ENCODE data around the gene PLA2G2A. TPM values are rescaled to one million over a fixed set of nuclear protein-coding genes. Genes with fewer than 3 reads are reported as not detected.

The PLA2G2A gene
- total RNA-seq (2022; extraction: Qiagen RNA extraction; ENCODE audit: low read depth), result not detected in 5 replicates

GRCh38 chr1:19979494-19979977 lies at the start of gene PLA2G2A:
Gene PLA2G2A (minus strand): TSS chr1:19979618. CDS start chr1:19978773, 845 bp downstream.

Other genes starting within 250 kb of the PLA2G2A start
- 3.9 to 7.6 TPM (median 6.7 TPM) in 5 replicates for gene TMCO4, start 179.7 kb downstream of the PLA2G2A start, total RNA-seq (2022; extraction: Qiagen RNA extraction; ENCODE audit: low read depth)
- not detected in 5 replicates for gene RNF186, start 164.3 kb downstream of the PLA2G2A start, total RNA-seq (2022; extraction: Qiagen RNA extraction; ENCODE audit: low read depth)
- 2.9 to 3.8 TPM (median 3.2 TPM) in 5 replicates for gene OTUD3, start 97.2 kb downstream of the PLA2G2A start, total RNA-seq (2022; extraction: Qiagen RNA extraction; ENCODE audit: low read depth)
- gene PLA2G2E, start 56.0 kb downstream of the PLA2G2A start, total RNA-seq (2022; extraction: Qiagen RNA extraction; ENCODE audit: low read depth), result not detected in 5 replicates
- gene PLA2G5, start 90.6 kb upstream of the PLA2G2A start, total RNA-seq (2022; extraction: Qiagen RNA extraction; ENCODE audit: low read depth), result not detected in 5 replicates
- gene PLA2G2D, start 139.9 kb upstream of the PLA2G2A start, total RNA-seq (2022; extraction: Qiagen RNA extraction; ENCODE audit: low read depth), result not detected in 5 replicates
- not detected in 5 replicates for gene PLA2G2F, start 159.7 kb upstream of the PLA2G2A start, total RNA-seq (2022; extraction: Qiagen RNA extraction; ENCODE audit: low read depth)
- gene UBXN10, start 206.5 kb upstream of the PLA2G2A start, total RNA-seq (2022; extraction: Qiagen RNA extraction; ENCODE audit: low read depth), result 0.01 TPM in 1 of 5 replicates, not detected in the others
- not detected in 5 replicates for gene PLA2G2C, start 206.9 kb upstream of the PLA2G2A start, total RNA-seq (2022; extraction: Qiagen RNA extraction; ENCODE audit: low read depth)

All from A549 treated with DMSO at 1 μM for 4 hours (cell line).